OCI-LY1 (cell line): ENCODE measurements around the gene CDH3.

Source experiments
- H2AFZ ChIP-seq: fragments of 200-600 bp; sonication (generic), shearing (Covaris generic); 2 replicates; pipeline ENCODE4 v1.6.0; 2014; ENCODE audit warnings: antibody characterized with exemption, mild to moderate bottlenecking, low read length
- H3F3A ChIP-seq: fragments of 200-600 bp; sonication (generic), shearing (Covaris generic); 2 replicates; pipeline ENCODE4 v1.6.0; 2014; ENCODE audit warnings: mild to moderate bottlenecking, antibody characterized with exemption, low read length, moderate library complexity; ENCODE audit not compliant: insufficient read depth
- H3K27ac ChIP-seq: fragments of 200-600 bp; sonication (generic); 2 replicates; pipeline ENCODE4 v1.5.1; 2014; ENCODE audit warnings: low read length, mixed run types, mild to moderate bottlenecking, low read depth; ENCODE audit not compliant: poor library complexity, severe bottlenecking
- H3K27me3 ChIP-seq: fragments of 200-600 bp; sonication (generic); 2 replicates; pipeline ENCODE4 v1.6.0; 2014; ENCODE audit warnings: antibody characterized with exemption, mild to moderate bottlenecking, low read length, moderate library complexity; ENCODE audit not compliant: insufficient read depth
- H3K36me3 ChIP-seq: fragments of 200-600 bp; sonication (generic); 2 replicates; pipeline ENCODE4 v1.6.1; 2014; ENCODE audit warnings: mild to moderate bottlenecking, antibody characterized with exemption, low read length, moderate library complexity, mixed read lengths; ENCODE audit not compliant: insufficient read depth
- H3K4me1 ChIP-seq: fragments of 200-600 bp; sonication (generic); 2 replicates; pipeline ENCODE4 v1.5.1; 2014; ENCODE audit warnings: mild to moderate bottlenecking, low read length, moderate library complexity; ENCODE audit not compliant: insufficient read depth, severe bottlenecking
- H3K4me2 ChIP-seq: fragments of 200-600 bp; sonication (generic), shearing (Covaris generic); 2 replicates; pipeline ENCODE4 v1.6.1; 2014; ENCODE audit warnings: low read length
- H3K4me3 ChIP-seq: fragments of 200-600 bp; sonication (generic); 2 replicates; pipeline ENCODE4 v1.5.1; 2014; ENCODE audit warnings: low read length, low read depth, mild to moderate bottlenecking, mixed read lengths; ENCODE audit not compliant: poor library complexity, severe bottlenecking
- H3K79me2 ChIP-seq: fragments of 200-600 bp; shearing (Covaris generic); 2 replicates; pipeline ENCODE4 v1.6.1; 2016; ENCODE audit warnings: mixed run types, low read length, mixed read lengths; ENCODE audit not compliant: insufficient read depth
- H3K9ac ChIP-seq: fragments of 200-600 bp; sonication (generic), shearing (Covaris generic); 2 replicates; pipeline ENCODE4 v1.6.1; 2014; ENCODE audit warnings: mild to moderate bottlenecking, low read length, mixed read lengths
- H3K9me2 ChIP-seq: fragments of 200-600 bp; sonication (generic), shearing (Covaris generic); 2 replicates; pipeline ENCODE4 v1.6.1; 2014; ENCODE audit warnings: low read depth, mild to moderate bottlenecking, low read length, mixed read lengths
- H3K9me3 ChIP-seq: fragments of 200-600 bp; shearing (Covaris generic); 2 replicates; pipeline ENCODE4 v1.6.1; 2014; ENCODE audit warnings: low read length, mixed read lengths
- H4K20me1 ChIP-seq: fragments of 200-600 bp; sonication (generic), shearing (Covaris generic); 2 replicates; pipeline ENCODE4 v1.6.0; 2016; ENCODE audit warnings: mild to moderate bottlenecking, low read length; ENCODE audit not compliant: insufficient read depth
- EZH2 ChIP-seq: fragments of 200-600 bp; sonication (generic), shearing (Covaris generic); IDR thresholded peaks from 2 replicates; pipeline ENCODE4 v1.8.0; 2017; ENCODE audit warnings: borderline replicate concordance, mixed run types, mild to moderate bottlenecking, antibody characterized with exemption, low read length, moderate library complexity, mixed read lengths
- TF ChIP-seq, protein P1 (sequence below): fragments of 200-600 bp; sonication (generic), shearing (Covaris generic); IDR thresholded peaks from 2 replicates; pipeline ENCODE4 v1.5.1; 2017; ENCODE audit warnings: mild to moderate bottlenecking, antibody characterized with exemption, low read length, moderate library complexity, mixed read lengths

The CDH3 gene

GRCh38 chr16:68640972-68641371 is 4.1 kb upstream of the CDH3 start:
- no peak overlapping the region for H3K9ac ChIP-seq
- H3F3A ChIP-seq, result no peaks in the 10 kb centered on the region
- H4K20me1 ChIP-seq, result no peaks in the 10 kb centered on the region
- H2AFZ ChIP-seq, result no peak overlapping the region
- no peaks in the 10 kb centered on the region for H3K9me2 ChIP-seq
- H3K27me3 ChIP-seq, result peaks cover 4% of the 10 kb centered on the region; the same call in 1 of the 2 replicates
- H3K4me3 ChIP-seq, result no peak overlapping the region
- H3K9me3 ChIP-seq, result no peaks in the 10 kb centered on the region
- TF ChIP-seq EZH2, result no peak
- TF ChIP-seq, protein P1, sequence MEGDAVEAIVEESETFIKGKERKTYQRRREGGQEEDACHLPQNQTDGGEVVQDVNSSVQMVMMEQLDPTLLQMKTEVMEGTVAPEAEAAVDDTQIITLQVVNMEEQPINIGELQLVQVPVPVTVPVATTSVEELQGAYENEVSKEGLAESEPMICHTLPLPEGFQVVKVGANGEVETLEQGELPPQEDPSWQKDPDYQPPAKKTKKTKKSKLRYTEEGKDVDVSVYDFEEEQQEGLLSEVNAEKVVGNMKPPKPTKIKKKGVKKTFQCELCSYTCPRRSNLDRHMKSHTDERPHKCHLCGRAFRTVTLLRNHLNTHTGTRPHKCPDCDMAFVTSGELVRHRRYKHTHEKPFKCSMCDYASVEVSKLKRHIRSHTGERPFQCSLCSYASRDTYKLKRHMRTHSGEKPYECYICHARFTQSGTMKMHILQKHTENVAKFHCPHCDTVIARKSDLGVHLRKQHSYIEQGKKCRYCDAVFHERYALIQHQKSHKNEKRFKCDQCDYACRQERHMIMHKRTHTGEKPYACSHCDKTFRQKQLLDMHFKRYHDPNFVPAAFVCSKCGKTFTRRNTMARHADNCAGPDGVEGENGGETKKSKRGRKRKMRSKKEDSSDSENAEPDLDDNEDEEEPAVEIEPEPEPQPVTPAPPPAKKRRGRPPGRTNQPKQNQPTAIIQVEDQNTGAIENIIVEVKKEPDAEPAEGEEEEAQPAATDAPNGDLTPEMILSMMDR, result no peak
- H3K36me3 ChIP-seq, result no peaks in the 10 kb centered on the region
- no peak overlapping the region for H3K4me2 ChIP-seq
- H3K27ac ChIP-seq, result no peak overlapping the region
- no peaks in the 10 kb centered on the region for H3K79me2 ChIP-seq
- no peaks in the 10 kb centered on the region for H3K4me1 ChIP-seq

DNA sequence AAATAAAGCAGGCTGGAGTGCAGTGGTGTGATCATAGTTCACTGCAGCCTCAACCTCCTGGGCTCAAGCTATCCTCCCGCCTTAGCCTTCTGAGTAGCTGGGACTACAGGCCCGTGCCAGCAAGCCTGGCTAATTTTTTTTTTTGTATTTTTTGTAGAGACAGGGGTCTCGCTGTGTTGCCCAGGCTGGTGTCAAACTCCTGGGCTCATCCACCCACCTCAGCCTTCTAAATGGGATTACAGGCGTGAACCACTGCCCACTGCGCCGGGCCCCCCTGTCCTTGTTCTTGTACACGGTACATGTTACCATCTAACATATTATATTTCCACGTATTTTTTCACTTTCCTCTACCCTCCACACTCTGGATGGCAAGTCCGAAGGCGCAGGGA is 3.1 kb upstream of the CDH3 start:
- Histone ChIP-seq H3K9ac (no peak overlapping the region), H3K4me1 (no peaks in the 10 kb centered on the region), H3F3A (no peaks in the 10 kb centered on the region), H4K20me1 (no peaks in the 10 kb centered on the region), H3K9me3 (no peaks in the 10 kb centered on the region), H2AFZ (no peak overlapping the region), H3K27me3 (peaks cover 4% of the 10 kb centered on the region; the same call in 1 of the 2 replicates), H3K36me3 (no peaks in the 10 kb centered on the region), H3K27ac (no peak overlapping the region), H3K4me3 (no peak overlapping the region), H3K79me2 (no peaks in the 10 kb centered on the region), H3K9me2 (no peaks in the 10 kb centered on the region), H3K4me2 (no peak overlapping the region)
- TF ChIP-seq, protein P1, result no peak
- no peak for TF ChIP-seq EZH2

GRCh38 chr16:68642436-68643101 is 2.5 kb upstream of the CDH3 start:
- Histone ChIP-seq H3K4me1 (no peaks in the 10 kb centered on the region), H2AFZ (no peak overlapping the region), H3K9me3 (no peaks in the 10 kb centered on the region), H3K27ac (no peak overlapping the region), H3K36me3 (no peaks in the 10 kb centered on the region), H3K9ac (no peak overlapping the region), H3K79me2 (no peaks in the 10 kb centered on the region), H3K4me2 (no peak overlapping the region), H3K4me3 (no peak overlapping the region), H3F3A (no peaks in the 10 kb centered on the region), H3K27me3 (peaks cover 4% of the 10 kb centered on the region; the same call in 1 of the 2 replicates), H4K20me1 (no peaks in the 10 kb centered on the region), H3K9me2 (no peaks in the 10 kb centered on the region)
- TF ChIP-seq, protein P1, result no peak
- no peak for TF ChIP-seq EZH2
